HUDEP-2 (cell line): ENCODE results near the gene NPTX2.

Source experiments
- DNase-seq, 76 experiments: peaks; one replicate each; lab custom pipeline; 2025; ENCODE audit not compliant: unreplicated experiment in 76 of 76; lab: John Stamatoyannopoulos, UW

Gene NPTX2

DNA sequence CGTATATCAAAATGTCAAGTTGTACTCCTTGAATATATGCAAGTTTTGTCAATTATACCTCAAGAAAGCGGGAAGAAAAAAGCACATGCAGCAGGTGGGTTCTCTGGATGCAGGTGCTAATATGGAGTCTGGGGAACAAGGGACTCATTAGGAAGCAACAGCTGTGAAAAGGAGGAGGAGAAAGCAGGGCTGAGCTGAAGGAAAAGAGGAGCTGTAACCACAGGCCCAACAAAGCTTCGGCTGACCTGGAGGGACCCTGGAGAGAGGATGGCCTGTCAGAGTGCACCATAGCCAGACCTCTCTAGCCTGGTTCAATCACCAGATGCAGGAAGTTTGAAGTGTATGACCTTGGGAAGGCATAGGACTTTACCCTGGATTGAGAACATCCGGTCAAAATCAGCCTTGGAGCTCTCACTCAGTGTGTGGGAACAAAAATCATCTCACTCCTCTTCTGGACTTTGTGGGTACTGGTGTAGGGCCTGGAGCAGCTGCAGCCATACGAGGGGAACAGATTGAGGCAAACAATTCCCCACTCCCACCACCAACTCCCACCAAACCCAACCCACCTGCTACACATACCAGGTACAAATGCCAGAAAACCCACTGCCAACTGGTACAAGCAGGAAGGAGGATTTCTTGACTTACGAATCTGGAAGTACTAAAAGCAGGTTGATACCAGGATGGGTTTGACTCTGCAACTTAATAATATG lies 36.7 kb downstream of the NPTX2 start:
- DNase-seq, result no peak

DNA sequence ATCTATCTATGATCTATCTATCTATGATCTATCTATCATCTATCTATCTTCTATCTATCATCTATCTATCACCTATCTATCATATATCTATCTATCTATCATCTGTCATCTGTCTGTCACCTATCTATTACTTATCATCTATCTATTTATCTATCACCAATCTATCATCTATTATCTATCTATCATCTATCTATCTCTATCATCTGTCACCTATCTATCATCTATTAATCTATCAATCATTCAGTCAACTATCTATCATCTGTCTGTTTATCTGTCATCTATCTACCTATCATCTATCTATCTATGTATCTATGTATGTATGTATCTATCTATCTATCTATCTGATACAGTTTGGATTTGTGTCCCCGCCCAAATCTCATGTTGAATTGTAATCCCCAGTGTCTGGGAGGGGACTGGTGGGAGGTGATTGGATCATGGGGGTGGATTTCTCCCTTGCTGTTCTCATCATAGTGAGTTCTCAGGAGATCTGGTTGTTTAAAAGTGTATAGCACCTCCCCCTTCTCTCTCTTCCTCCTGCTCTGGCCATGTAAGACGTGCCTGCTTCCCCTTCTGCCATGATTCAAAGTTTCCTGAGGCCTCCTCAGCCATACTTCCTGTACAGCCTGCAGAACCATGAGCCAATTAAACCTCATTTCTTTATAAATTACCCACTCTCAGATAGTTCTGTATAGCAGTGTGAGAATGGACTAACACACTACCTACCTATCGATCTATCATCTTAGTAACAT lies 37.6 kb downstream of the NPTX2 start:
- no peak for DNase-seq

- no peak for DNase-seq
Observed at GRCh38 chr7:98655611-98656010, 38.5 kb downstream of the NPTX2 start.

- DNase-seq, result no peak
Observed at GRCh38 chr7:98656899-98657298, 39.8 kb downstream of the NPTX2 start.

- DNase-seq, result no peak
Observed at GRCh38 chr7:98657736-98658135, 40.7 kb downstream of the NPTX2 start.

- DNase-seq, result no peak
Observed at GRCh38 chr7:98659756-98660155, 42.7 kb downstream of the NPTX2 start.

DNA sequence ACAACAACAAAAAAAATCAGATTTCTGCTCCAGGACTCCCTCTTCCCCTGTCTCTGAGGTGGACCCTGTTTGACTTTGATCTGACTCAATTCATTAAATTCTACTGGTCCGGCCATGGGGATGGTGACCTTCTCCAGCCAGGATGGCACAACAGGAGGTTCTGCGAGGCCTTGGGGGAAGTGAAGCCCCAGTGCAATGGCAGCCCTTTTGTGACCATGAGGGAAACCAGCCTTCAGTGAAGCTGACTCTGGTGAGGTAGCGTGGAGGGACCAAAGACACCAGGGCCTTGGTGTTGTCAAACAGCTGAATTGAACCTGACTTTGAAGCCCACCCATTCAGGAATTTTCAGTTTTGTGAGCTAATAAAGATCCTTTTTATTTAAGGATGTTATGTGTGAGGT lies 44.5 kb downstream of the NPTX2 start:
- no peak for DNase-seq

DNA sequence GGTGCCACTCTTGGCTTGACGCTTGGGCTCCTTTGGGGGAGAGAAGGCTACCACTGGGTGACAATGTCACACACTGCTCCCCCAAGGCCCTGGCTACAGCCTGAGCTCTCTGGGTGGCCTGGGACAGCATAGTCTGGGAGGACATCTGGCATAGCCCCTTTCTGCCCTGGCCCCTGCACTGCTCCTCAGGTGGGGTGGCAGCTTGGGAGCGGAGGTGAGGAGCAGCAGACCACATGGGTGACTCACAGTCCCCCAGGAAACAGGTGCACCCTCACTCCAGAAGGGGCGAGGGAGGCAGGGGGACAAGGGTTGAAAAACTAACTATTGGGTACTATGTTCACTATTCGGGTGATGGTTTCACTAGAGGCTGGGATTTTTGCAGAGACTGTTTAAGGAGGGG lies 45.2 kb downstream of the NPTX2 start:
- DNase-seq, result no peak

DNA sequence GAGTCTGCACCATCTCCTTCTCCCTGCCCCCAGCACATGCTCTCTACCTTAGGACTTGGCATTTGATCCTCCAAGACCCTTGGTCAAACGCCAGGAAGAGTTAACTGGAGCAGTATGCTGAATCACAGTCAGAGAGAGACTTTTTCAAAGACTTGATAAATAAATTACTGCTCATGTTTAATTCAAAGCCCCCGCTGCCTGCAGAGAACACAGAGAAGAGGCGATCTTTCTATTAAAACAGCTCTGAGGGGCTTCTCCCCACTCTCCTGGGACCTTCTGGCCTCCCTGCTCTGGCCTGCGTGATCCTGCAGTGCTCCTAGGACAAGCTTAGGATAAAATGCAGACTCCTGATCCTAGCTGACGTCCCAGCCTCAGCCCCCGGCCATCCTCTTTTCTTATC lies 47.8 kb downstream of the NPTX2 start:
- DNase-seq, result no peak

DNA sequence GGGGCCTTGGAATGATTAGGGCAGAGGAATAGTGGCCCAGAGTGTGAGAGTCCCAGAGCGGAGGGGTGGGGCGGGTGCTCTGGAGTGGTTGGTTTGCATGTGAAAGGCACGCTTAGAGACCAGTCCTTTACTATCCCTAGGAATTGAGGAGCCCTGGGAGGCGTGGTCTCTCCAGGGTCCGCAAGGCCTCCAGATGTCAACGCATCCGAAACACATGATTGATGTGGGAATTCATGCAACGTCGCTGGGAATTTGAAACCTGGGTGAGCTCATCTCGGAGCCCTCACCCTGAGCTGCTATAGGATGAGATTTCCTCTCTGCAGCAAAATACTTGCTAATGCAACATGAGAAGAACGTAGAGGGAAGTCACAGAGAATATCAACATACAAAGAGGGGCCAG lies 51.2 kb downstream of the NPTX2 start:
- no peak for DNase-seq

GRCh38 chr7:98669329-98670000 lies 52.4 kb downstream of the NPTX2 start:
- DNase-seq, result no peak

DNA sequence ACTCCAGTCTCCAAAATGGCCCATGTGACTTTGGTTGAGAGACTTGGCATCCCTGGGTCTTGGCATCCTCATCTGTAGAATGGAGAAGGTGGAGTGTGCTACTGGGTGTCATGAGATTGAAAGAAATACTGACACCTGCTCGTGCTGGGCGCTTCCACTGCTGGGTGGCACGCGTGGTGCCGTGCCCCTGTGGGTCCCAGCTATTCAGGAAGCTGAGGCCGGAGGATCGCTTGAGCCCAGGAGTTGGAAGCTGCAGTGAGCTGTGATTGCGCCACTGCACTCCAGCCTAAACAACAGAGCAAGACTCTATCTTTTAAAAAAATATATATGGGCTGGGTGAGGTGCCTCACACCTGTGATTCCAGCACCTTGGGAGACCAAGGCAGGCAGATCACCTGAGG lies 53.1 kb downstream of the NPTX2 start:
- no peak for DNase-seq

DNA sequence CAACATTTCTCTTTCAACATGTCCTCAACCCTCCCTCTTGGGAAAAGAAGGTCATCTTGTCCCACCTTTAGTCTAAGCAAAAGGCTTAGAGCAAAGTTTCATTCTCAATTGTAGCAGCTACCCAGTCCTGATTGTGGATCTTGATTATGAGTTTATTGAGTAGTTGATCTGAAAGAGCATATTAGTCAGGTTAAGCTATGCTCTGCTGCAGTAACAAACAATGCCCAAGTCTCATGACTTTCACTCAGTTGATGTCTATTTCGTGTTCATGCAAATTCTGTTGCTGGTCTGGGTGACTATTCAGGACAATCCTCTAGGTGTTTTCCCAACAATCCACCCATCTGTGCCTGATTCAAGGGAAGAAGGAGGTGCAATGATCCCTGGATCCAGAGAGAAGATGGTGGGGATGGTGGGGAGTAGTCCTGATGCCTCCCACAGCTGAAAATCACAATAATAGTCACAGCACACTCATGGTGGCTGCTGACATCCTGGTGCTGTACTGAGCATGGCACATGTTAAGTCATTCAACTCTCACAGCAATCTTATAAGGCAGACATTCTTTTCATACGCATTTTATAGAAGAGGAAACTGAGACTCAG lies 54.7 kb downstream of the NPTX2 start:
- no peak for DNase-seq

DNA sequence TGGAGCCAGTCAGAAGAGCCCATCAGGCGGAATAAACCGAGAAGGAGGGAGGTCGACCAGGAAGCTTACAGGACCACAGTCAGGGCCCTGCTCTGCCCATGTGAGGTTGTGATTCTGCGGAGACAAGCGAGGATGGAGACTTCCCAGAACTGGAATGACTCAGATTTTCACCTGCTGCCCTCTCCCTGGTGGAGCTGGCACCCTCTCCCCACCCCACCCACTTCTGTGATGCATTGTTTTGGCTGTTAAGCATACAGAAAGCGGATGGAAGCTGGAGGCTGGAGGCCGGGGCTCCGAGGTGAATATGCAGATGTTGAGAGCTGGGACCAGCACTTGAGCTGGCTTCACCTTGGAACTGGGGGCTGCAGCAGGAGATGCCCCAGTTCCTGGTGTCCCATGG lies 57.4 kb downstream of the NPTX2 start:
- no peak for DNase-seq

GRCh38 chr7:98674881-98675280 lies 57.8 kb downstream of the NPTX2 start:
- no peak for DNase-seq

DNA sequence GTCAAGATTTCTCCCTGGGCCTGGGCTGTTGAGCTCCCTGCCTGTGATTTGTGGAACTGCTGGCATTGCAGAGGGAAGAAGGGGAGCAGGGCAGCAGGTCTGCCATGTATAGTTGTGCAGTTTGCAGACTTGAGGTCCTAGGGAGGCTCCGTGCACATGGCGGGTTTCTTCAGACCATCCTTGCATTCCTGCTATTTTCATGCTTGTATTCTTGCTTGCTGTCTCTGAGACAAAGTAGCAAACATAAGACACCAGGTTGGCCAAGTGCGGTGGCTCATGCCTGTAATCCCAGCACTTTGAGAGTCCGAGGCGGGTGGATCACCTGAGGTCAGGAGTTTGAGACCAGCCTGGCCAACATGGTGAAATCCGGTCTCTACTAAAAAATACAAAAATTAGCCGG lies 61.1 kb downstream of the NPTX2 start:
- DNase-seq, result no peak
